Activated naive CD8-positive, alpha-beta T cell treated with anti-CD3 and anti-CD28 coated beads, Interleukin-2, amount 50 U/mL, for 16 hours (primary cell): ENCODE measurements around the gene RAB36.

Source experiments
- DNase-seq: peaks from one replicate; pipeline ENCODE4 v3.0.0-alpha.2; 2020; ENCODE audit warnings: low read depth, low spot score

RAB36 gene

GRCh38 chr22:23108249-23109078 is 36.8 kb upstream of the RAB36 start:
- DNase-seq: no peak

GRCh38 chr22:23109079-23109347 is 36.3 kb upstream of the RAB36 start:
- DNase-seq: no peak

- no peak for DNase-seq
Observed at GRCh38 chr22:23109441-23109978, 35.8 kb upstream of the RAB36 start.

- DNase-seq: no peak
Observed at GRCh38 chr22:23110190-23110921, 34.9 kb upstream of the RAB36 start.

GRCh38 chr22:23110922-23111527 is 34.3 kb upstream of the RAB36 start:
- no peak for DNase-seq

- no peak for DNase-seq
Observed at GRCh38 chr22:23112472-23113012, 32.7 kb upstream of the RAB36 start.

- DNase-seq: no peak
Observed at GRCh38 chr22:23113067-23113846, 32.0 kb upstream of the RAB36 start.

- DNase-seq: no peak
Observed at GRCh38 chr22:23113847-23114720, 31.2 kb upstream of the RAB36 start.

- no peak for DNase-seq
Observed at GRCh38 chr22:23114721-23115020, 30.6 kb upstream of the RAB36 start.

GRCh38 chr22:23115369-23115768 is 29.9 kb upstream of the RAB36 start:
- no peak for DNase-seq

GRCh38 chr22:23115825-23116494 is 29.3 kb upstream of the RAB36 start:
- DNase-seq: no peak

GRCh38 chr22:23116506-23117263 is 28.6 kb upstream of the RAB36 start:
- no peak for DNase-seq

- DNase-seq: no peak
Observed at GRCh38 chr22:23117275-23117674, 28.0 kb upstream of the RAB36 start.

GRCh38 chr22:23117891-23118646 is 27.2 kb upstream of the RAB36 start:
- no peak for DNase-seq

- DNase-seq: no peak
Observed at GRCh38 chr22:23118647-23119493, 26.4 kb upstream of the RAB36 start.

GRCh38 chr22:23119494-23120414 is 25.5 kb upstream of the RAB36 start:
- DNase-seq: peak; percentile 17
